HG02970 (cell line): ENCODE results near the gene SIKE1.
"Not testable (repeated sequence)": the region's sequence is repeated elsewhere in the genome, so short reads cannot be mapped to it uniquely, and the experiment has no call there.

Experiments used
- ATAC-seq: cut with Tn5 transposase; IDR thresholded peaks from one replicate; pipeline ENCODE4 v1.9.1; 2021; ENCODE audit warnings: mild to moderate bottlenecking, moderate library complexity, moderate number of reproducible peaks; ENCODE audit not compliant: unreplicated experiment, low FRiP score

The SIKE1 gene

GRCh38 chr1:114756009-114756892, 24.2 kb downstream of the SIKE1 start:
- ATAC-seq, result no peak

GRCh38 chr1:114755006-114755931, 25.2 kb downstream of the SIKE1 start:
- no peak for ATAC-seq

- not testable (repeated sequence) for ATAC-seq
Measured at GRCh38 chr1:114753702-114754101, 26.8 kb downstream of the SIKE1 start.

GRCh38 chr1:114753143-114753542, 27.3 kb downstream of the SIKE1 start:
- ATAC-seq, result no peak

GRCh38 chr1:114750780-114751179, 29.7 kb downstream of the SIKE1 start:
- no peak for ATAC-seq

- no peak for ATAC-seq
Measured at GRCh38 chr1:114749835-114750234, 30.6 kb downstream of the SIKE1 start.

GRCh38 chr1:114746450-114747121, 33.9 kb downstream of the SIKE1 start:
- ATAC-seq, result no peak

GRCh38 chr1:114745291-114745690, 35.2 kb downstream of the SIKE1 start:
- ATAC-seq, result no peak

- no peak for ATAC-seq
Measured at GRCh38 chr1:114741963-114742746, 38.3 kb downstream of the SIKE1 start.

GRCh38 chr1:114740331-114740730, 40.2 kb downstream of the SIKE1 start:
- ATAC-seq, result no peak

- no peak for ATAC-seq
Measured at GRCh38 chr1:114737314-114737849, 43.1 kb downstream of the SIKE1 start.

- no peak for ATAC-seq
Measured at GRCh38 chr1:114735479-114735878, 45.0 kb downstream of the SIKE1 start.

- ATAC-seq, result no peak
Measured at GRCh38 chr1:114729782-114730181, 50.7 kb downstream of the SIKE1 start.

- ATAC-seq, result no peak
Measured at GRCh38 chr1:114728553-114728952, 51.9 kb downstream of the SIKE1 start.

- ATAC-seq, result no peak
Measured at GRCh38 chr1:114725230-114725629, 55.3 kb downstream of the SIKE1 start.

- ATAC-seq, result no peak
Measured at GRCh38 chr1:114723915-114724314, 56.6 kb downstream of the SIKE1 start.

- ATAC-seq, result no peak
Measured at GRCh38 chr1:114723457-114723856, 57.0 kb downstream of the SIKE1 start.

- ATAC-seq, result no peak
Measured at GRCh38 chr1:114720492-114720891, 60.0 kb downstream of the SIKE1 start.
